HG02678 (cell line): ENCODE results near the gene RAB9A.
"Not testable (repeated sequence)": the region's sequence is repeated elsewhere in the genome, so short reads cannot be mapped to it uniquely, and the experiment has no call there.

ENCODE experiments used
- ATAC-seq: cut with Tn5 transposase; IDR thresholded peaks from one replicate; pipeline ENCODE4 v1.9.1; 2021; ENCODE audit warnings: mild to moderate bottlenecking, moderate library complexity; ENCODE audit not compliant: unreplicated experiment

The RAB9A gene, protein sequence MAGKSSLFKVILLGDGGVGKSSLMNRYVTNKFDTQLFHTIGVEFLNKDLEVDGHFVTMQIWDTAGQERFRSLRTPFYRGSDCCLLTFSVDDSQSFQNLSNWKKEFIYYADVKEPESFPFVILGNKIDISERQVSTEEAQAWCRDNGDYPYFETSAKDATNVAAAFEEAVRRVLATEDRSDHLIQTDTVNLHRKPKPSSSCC

DNA sequence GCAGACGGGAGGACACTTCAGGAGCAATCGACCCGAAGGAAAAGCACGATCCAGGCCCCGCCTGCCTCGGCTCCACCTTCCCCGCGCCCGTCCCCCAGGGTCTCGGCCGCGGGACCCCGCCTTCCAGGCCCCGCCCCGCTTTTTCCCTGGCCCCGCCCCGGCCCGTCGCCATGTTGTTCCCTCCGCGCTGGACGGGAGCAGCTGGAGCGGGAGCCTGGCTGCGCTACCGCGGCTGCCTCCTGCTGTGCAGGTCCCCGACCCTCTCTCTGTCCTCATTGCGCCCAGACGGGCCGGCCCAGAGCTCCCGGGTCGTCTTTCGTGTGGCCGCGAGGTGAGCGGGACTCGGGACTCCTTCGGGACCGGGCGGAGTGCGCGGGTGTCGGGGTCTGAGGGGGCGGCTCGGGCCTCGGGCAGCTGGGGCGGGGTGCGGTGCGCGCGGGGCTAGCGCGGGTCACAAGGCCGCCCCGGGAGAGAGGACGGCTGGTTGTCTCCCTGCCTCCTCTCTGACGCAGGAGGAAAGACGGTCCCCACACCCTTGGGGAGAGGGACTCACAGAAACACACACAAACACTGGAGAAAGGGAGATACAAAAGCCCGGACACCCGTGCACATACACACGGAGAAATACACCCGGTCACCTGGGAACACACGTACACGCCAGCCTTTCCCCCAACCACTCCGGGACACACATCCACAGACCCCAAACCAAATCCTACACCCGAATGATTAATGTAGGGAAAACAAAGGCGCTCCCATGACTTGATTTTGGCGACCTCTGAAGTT, at the start of gene RAB9A:
TSS of gene RAB9A (plus strand) at position 171 of the 783 bp plus-strand sequence. CDS start 19,619 bp downstream, outside the sequence.
- ATAC-seq, result peak; percentile 73

DNA sequence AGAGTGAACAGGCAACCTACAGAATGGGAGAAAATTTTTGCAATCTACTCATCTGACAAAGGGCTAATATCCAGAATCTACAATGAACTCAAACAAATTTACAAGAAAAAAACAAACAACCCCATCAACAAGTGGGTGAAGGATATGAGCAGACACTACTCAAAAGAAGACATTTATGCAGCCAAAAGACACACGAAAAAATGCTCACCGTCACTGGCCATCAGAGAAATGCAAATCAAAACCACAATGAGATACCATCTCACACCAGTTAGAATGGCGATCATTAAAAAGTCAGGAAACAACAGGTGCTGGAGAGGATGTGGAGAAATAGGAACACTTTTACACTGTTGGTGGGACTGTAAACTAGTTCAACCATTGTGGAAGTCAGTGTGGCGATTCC, 47.2 kb upstream of the RAB9A start:
- ATAC-seq, result not testable (repeated sequence)

DNA sequence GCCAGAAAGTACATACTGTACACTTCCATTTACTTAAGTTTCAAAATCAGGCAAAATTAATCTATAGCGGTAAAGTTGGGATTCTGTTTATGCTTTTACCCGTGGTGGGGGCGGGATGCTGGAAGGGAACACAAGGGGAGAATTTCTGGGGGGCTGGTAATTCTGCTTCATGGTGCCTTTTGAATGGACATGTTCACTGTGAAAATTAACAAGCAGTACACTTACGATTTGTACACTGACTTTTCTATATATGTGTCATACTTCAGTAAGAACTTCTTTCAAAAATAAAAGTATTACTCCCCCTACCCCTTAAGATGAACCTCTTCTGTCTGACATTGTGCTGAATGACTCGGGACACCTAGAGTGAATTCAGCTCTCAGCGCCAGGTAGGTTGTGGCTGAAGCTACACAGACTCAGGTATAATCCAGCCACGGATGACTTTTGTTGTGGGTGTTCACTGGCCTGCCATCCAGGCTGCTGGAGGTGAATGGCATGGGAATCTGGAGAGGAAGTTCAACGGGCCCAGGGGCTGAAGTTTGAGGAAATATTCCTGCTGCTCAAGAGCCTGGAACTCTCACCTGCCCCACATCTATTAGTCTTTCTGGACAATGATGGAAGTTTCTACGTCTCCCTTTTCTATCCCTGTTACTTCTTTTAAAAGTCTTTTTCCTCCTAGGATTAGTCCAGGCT, 43.3 kb upstream of the RAB9A start:
- ATAC-seq, result no peak

GRCh38 chrX:13646154-13646549, 42.8 kb upstream of the RAB9A start:
- ATAC-seq, result no peak

GRCh38 chrX:13647709-13648212, 41.2 kb upstream of the RAB9A start:
- no peak for ATAC-seq

DNA sequence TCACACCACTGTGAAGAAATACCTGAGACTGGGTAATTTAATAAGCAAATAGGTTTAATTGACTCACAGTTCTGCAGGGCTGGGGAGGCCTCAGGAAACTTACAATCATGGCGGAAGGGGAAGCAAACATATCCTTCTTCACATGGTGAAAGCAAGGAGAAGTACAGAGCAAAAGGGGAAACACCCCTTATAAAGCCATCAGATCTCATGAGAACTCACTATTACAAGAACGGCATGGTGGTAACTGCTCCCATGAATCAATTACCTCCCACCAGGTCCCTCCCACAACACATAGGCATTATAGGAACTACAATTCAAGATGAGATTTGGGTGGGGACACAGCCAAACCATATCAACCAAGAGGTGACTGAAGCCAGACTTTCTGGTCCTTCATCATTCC, 40.6 kb upstream of the RAB9A start:
- ATAC-seq, result not testable (repeated sequence)

DNA sequence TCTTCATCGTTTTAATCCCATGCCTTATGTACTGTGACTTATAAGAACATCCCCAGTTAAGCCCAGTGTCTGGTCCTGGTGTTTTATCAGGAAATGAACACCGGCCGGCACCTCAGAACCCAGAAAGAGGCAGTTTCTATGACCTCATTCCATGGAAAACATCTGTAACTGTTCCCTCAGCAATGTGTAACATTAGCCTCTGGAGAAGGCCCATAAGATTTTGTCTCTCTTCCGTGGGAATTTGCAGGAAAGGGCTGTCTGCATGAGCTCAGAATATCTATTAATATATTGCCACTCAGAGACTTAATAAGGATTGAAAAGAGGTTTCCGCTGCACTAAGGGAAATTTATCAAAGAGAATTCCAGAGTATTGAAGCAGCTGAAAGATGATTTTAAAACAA, 39.1 kb upstream of the RAB9A start:
- ATAC-seq, result no peak

DNA sequence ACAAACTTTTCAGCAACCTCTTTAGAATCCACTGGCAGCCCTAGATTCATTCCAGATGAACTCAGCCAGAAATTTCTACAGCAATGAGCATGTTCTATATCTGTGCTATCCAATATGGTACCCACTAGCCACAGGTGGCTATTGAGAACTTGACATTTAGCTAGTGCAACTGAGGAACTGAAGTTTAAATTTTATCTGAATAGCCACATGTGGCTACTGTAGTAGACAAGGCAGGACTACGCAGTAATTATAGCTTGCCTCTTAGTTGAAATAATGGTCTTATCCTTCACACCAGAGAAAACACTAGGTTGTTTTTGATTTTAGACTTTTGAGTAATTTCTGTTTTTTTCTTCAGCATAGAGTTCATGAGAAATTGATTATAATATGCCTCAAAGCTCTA, 38.6 kb upstream of the RAB9A start:
- ATAC-seq, result no peak

DNA sequence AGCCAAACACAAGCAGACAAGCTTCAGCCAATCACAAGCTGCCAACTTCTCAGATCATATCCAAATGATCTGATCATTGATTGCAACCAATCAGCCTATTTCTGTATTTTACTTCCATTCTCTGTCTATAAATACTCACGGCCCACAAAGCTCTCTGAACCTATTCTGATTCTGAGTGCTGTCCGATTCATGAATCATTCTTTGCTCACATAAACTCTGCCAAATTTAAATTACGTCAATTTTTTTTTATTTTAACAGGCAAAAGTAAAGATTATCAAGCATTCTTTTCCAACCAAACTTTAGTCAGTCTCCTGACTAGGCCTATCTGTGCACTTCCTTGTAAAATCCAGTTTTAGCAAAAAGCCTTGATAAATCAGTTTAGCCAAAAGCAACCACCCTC, 37.8 kb upstream of the RAB9A start:
- no peak for ATAC-seq

DNA sequence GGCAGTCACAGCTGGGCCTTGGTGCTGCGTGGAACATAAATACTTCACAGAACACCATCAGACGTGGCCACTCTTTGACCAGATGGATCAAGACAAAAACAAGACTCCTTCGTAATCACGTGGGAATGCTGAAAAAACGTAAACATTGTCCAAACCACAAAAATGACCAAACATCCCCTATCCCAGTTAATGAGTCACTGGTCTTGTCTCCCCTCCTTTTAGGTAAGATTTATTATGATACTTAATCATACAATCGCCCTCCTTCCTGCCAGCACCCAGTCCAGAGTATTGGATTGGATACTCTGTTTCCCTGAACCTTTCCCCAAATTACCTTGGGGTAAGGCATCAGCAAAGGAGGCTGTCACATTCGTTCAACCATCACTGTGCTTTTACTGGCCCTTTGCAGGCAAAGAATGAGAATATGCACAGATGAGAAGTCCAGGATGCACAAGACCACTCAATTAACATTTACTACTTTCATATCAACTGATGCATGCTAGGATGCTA, 36.6 kb upstream of the RAB9A start:
- peak; percentile 9 for ATAC-seq

DNA sequence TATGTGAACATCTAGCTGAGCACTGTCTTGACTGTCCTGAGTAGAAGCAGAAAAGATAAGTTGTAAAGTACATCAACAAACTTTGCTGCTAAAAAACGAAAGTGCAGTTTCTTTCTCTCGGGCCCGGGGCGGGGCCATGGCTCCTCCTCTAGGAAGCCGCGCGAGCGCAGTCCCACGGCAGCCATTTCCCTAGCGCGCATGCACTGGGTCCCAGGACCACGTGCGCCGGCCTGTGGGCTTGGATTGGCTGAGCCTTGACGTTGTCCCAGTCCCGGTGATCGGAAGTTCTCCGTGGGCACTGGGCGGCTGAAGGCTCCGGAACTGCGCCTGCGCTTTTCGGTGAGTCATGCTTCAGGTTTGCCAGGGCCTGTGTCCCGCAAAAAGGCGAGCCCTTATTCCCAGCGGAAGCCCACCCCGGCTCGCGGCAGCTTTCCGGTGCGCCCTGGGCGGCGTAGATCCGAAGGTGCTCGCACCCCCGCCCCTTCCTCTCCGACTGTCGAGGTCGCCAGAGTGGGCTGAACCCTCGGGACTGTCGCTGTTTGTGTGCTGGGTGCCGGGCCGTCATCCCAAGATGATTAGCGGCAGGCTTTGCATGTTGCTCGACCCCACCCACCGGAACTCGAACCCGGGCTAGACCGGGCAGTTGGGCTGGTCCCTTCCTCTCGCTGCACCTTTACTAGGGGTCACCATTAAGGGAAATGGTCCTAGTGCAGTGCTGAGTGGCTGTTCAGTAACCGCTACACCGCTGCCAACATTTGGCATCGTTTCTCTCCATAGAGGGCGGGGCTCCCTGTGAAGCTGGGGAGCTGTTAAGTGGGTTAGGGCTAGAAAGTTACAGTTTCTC, 35.9 kb upstream of the RAB9A start, which contains the start of gene TCEANC:
TSS of gene TCEANC (plus strand) at position 292 of the 844 bp plus-strand sequence. CDS start 9,368 bp downstream, outside the sequence.
- peak; percentile 93 for ATAC-seq

GRCh38 chrX:13654116-13654515, 34.8 kb upstream of the RAB9A start:
- ATAC-seq, result no peak

- no peak for ATAC-seq
These were observed 33.3 kb upstream of the RAB9A start for GRCh38 chrX:13655674-13656073.

DNA sequence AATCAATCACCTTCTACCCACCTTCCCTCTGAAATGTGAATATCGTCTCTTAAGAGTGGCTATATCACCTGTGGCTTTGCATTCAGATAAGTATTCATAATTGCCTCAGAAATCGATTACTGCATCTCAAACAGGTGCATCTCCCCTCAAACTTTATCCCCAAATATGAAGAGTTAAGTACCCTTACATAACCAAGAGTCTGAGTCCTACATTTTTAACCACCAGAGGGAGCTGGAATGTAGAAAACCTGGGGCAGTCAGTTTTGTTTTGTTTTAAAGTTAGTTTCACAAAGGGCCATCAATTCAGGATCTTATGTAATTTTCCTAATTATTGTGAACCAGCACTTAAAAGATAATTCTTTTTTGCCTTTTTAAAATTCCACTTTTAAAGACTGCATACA, 30.3 kb upstream of the RAB9A start:
- no peak for ATAC-seq

DNA sequence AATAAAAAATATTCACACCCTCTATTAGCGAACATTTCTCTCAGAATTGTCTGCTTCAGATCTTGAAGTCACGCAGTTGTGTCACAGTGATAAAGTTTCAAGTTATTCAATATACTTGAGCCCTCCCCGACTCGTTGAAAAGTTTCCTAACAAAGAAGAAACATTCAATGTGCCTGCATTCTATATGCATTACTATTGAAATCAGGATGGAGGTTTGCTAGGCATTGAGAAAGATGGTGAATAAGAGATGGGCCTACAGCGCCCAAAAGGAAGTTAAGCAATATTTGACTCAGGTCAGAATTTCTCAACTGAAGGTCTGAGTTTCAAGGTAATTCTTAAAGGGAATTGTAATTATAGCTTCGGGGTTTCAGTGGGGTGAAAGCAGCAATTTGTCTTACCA, 29.9 kb upstream of the RAB9A start:
- no peak for ATAC-seq

DNA sequence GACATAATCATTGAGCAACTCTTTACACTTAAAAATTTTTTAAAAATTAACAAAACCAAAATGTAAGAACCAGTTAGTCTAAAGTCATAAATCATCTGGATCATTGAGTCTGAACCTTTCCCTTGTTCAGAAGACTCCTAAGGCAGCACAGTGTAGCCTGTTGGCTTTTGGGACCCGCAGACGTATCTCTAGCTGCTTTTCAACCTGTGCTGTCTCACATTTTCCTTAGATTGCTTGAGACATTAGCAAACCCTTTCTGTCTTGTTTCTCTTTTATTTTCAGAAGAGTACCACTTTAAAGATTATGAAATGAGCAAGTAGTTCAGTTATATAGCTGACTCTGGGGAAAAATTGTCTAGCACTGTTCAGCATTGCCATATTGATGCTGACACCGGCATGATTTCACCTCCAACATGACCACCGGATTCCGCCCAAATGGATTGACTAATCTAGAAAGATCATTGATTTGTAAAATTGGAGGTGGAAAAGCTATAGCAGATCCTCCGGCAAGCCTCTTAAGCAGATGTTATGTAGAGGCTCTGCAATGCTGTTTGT, 27.1 kb upstream of the RAB9A start:
- no peak for ATAC-seq

- ATAC-seq, result no peak
These were observed 26.6 kb upstream of the RAB9A start for GRCh38 chrX:13662355-13662791.

GRCh38 chrX:13664020-13664419, 24.9 kb upstream of the RAB9A start:
- ATAC-seq, result no peak

- no peak for ATAC-seq
These were observed 22.1 kb upstream of the RAB9A start for GRCh38 chrX:13666836-13667235.

DNA sequence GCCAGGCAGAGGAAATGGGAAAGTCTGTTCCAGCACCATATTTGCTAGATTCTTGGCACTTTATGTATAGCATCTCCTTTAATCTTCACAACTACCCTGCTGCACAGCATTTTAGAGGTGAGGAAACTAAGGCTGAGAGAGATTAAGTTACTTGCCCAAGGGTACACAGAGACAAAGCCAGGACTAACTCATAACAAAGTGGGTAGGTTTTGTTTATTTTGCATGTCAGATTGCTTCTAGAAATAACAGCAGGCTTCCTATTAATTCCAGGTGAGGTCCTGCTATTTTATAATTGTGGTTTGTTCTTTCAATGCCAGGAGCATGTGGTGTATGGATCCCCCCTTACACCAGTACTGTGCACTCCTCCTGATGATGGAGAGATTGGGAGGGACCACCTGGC, 21.0 kb upstream of the RAB9A start:
- ATAC-seq, result no peak
